ENCODE results near the gene EFCAB6. TPM values are rescaled to one million over a fixed set of nuclear protein-coding genes. Genes with fewer than 3 reads are reported as not detected.

Gene EFCAB6
- total and polyA plus RNA-seq, 10 donors, result 0.07 to 2.8 (median 0.78) TPM

DNA sequence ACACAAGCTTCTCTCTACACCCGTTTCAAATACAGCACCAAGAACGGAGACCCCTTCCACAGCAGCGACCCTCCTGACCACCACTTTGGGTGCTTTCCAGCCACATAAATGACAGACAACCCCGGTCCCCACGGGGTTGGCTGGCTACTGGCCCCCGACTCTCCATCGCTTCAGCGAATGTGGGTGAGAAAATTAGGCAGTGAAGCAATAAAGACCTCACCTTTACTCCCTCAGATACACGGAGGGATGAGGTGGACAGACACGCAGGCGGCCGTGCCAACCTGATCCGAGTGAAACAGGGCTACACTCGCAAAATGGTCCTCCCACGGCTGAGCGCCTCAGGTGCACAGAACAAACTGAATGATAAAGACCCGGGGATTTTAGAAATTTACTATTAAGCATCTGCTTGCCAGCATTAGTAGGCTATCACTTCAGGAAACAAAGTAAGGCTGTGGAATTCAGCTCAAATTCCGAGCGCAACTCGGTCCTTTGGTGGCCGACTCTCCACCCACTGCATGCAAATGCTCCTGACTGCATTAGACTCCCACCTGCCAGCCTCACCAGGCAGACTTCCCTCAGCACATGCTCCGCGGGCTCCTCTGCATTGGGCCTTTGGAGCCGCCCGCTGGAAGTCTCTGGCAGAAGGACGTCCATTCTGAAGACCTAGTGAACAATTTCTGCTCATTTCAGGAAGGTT is 12.8 kb upstream of the EFCAB6 start:
- H3K4me1 ChIP-seq, result no peaks in the 10 kb centered on the region
- TF ChIP-seq POLR2A (IDR thresholded peaks at IDR 0.05), result no peak
- TF ChIP-seq, protein P1, sequence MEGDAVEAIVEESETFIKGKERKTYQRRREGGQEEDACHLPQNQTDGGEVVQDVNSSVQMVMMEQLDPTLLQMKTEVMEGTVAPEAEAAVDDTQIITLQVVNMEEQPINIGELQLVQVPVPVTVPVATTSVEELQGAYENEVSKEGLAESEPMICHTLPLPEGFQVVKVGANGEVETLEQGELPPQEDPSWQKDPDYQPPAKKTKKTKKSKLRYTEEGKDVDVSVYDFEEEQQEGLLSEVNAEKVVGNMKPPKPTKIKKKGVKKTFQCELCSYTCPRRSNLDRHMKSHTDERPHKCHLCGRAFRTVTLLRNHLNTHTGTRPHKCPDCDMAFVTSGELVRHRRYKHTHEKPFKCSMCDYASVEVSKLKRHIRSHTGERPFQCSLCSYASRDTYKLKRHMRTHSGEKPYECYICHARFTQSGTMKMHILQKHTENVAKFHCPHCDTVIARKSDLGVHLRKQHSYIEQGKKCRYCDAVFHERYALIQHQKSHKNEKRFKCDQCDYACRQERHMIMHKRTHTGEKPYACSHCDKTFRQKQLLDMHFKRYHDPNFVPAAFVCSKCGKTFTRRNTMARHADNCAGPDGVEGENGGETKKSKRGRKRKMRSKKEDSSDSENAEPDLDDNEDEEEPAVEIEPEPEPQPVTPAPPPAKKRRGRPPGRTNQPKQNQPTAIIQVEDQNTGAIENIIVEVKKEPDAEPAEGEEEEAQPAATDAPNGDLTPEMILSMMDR (IDR thresholded peaks at IDR 0.05 in 8 of 11, conservative IDR thresholded peaks at IDR 0.05 in 3 of 11), result no peak
- TF ChIP-seq POLR2AphosphoS5 (IDR thresholded peaks at IDR 0.05), result no peak
- no peak for DNase-seq
- H3K36me3 ChIP-seq, result no peaks in the 10 kb centered on the region
- H3K27ac ChIP-seq, result no peak overlapping the region
- H3K27me3 ChIP-seq (replicated peaks in 1 of 7), result peaks cover 0 to 77% (median 1%) of the 10 kb centered on the region in 7 donors
- H3K4me3 ChIP-seq, result no peak overlapping the region
- intact Hi-C loops (cut with DNase I; ENCODE audit: low total_unique reads), result no loop called here
- WGBS, 5 donors, result 84 to 93% (median 88%) methylated on average over 26 of the region's 26 CpGs
- no peaks in the 10 kb centered on the region for H3K9me3 ChIP-seq

DNA sequence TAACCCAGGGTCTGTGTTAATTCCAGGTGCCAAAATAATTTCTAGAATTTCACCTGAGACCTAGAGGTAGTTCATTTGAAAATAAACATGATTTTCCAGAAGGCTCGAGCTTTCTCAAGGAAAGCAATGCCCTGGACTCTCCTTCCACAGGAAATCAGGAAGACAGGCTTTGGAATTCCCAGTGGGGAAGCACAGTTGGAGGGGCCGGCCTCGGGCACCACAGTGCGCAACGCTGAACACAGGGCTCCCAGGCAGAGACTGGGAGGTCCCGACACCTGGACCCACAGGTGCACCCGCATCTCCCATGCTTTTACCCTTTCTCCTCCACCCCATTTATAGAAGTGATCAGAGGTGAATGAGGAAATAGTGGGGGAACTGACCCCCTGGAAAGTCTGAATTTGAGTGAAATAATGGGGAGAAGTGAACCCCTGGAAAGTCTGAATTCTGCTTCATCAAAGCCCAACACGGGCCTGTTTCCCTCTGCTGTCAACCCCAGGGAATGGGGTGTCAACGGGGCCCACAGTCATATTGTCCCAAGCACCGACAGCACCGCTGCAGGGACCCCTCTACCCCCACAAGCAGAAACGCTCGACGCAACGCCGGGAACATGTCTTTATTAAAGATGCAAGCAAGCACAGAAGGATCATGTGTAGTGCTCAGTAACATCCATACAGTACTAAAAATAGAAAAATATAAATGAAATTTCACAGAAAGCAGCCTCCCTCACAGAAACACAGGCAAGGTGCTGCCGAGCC is 12.0 kb upstream of the EFCAB6 start:
- Histone ChIP-seq H3K27me3 (replicated peaks in 1 of 7) (peaks cover 0 to 71% (median 0%) of the 10 kb centered on the region in 7 donors), H3K4me3 (no peak overlapping the region), H3K9me3 (no peaks in the 10 kb centered on the region), H3K4me1 (no peaks in the 10 kb centered on the region), H3K36me3 (no peaks in the 10 kb centered on the region), H3K27ac (no peak overlapping the region)
- whole genome bisulfite sequencing, 5 donors, result 74 to 89% (median 85%) methylated on average over 17 of the region's 17 CpGs
- intact Hi-C loops (cut with DNase I; ENCODE audit: low total_unique reads), result no loop called here
- TF ChIP-seq, protein P1 (IDR thresholded peaks at IDR 0.05 in 8 of 11, conservative IDR thresholded peaks at IDR 0.05 in 3 of 11), result no peak
- TF ChIP-seq POLR2AphosphoS5 (IDR thresholded peaks at IDR 0.05), result no peak
- TF ChIP-seq POLR2A (IDR thresholded peaks at IDR 0.05), result no peak
- DNase-seq, result no peak

DNA sequence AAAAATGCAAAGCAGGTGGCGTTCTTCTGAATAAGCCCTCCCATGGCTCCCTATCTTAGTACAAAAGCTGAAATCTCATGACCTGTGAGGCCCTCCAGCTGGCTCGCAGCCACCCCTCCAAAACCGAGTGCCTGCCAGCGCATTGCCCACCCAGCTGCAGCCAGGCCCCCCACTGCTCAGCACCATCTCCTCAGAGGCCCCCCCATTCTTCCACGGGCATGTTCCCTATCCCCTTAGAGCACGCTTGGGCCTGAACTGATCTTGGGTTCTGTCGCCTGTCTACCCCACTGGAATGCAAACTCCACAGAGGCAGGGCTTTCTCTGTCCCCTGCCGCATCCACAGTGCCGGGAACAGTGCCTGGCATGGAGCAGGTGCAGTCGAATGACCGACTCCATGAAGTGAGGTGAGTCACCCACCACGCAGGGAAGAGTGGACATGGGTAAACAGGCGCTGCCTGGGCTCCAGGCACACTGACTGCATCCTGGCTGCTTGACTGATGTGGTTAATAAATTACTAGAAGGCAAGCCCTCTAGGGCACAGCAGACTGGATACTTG is 11.3 kb upstream of the EFCAB6 start:
- H3K4me3 ChIP-seq, result no peak overlapping the region
- TF ChIP-seq POLR2A (IDR thresholded peaks at IDR 0.05) (no peak), POLR2AphosphoS5 (IDR thresholded peaks at IDR 0.05) (no peak)
- TF ChIP-seq, protein P1 (IDR thresholded peaks at IDR 0.05 in 8 of 11, conservative IDR thresholded peaks at IDR 0.05 in 3 of 11), result no peak
- peaks cover 0 to 64% (median 0%) of the 10 kb centered on the region in 7 donors for H3K27me3 ChIP-seq (replicated peaks in 1 of 7)
- no peak overlapping the region for H3K27ac ChIP-seq
- 73 to 86% (median 84%) methylated on average over 12 to 13 of the region's 13 CpGs for WGBS, 5 donors
- no peak for DNase-seq
- H3K36me3 ChIP-seq, result no peaks in the 10 kb centered on the region
- intact Hi-C loops (cut with DNase I; ENCODE audit: low total_unique reads), result no loop called here
- H3K4me1 ChIP-seq, result no peaks in the 10 kb centered on the region
- H3K9me3 ChIP-seq, result no peaks in the 10 kb centered on the region
